ENCODE data around the gene MYL5. TPM values are rescaled to one million over a fixed set of nuclear protein-coding genes. Genes with fewer than 3 reads are reported as not detected.
A peak's percentile ranks its signal among the peaks of the same experiment; 100 is the strongest.

The MYL5 gene
- total and polyA plus RNA-seq, 2 of the 13 experiments (the other 11 are each of a cell fraction or from before 2014, with no cell fraction given), result 6.5 to 16.0 TPM

DNA sequence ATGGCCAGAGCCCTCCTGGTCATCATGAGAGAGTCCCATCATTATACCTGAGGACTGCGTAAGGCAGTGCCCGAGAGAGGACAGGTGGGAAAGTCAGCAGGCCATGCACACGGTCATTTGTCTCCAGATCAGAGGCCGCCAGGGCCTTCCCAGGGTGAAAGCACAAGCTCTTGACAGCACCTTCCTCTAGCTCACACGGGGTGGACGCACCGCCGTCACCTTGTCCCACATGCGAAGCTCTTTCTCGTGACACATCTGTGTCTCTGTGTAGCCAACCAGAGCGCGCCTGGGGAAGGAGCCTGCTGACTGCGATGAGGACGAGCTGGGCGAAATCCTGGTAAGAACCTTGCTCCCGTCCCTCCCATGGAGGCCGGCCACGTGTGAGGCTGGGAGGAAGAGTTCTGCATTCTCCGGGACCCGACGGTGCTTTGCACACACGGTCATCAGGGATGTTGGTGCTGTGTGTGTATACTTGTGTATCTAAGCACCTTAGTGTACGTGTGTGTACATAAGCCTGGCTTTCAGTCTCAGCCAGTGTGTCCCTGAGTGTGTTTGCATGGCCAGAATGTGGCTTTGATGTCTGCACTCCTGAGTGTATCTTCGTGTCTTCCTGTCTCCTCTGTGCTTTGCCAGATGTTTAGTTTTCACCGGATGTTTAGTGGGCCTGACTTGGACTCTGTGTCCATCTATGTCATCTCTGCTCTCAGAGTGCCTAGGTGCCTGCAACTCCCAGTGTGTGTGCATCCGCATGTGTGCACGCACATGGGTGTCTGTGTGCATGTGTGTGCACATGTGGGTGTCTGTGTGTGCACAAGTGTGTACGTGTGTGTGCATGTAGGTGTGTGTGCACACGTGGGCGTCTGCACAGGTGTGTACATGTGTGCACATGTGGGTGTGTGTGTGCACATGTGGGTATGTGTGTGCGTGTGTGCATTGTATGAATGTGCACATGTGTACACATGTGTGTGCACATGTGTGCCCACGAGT lies 15.4 kb upstream of the MYL5 start (continued):
- TF ChIP-seq ZNF879 (CRISPR knock-in tag; IDR thresholded peaks at IDR 0.05) (no peak), ZMYM2 (CRISPR knock-in tag; IDR thresholded peaks at IDR 0.05) (peak; percentile 92), RFXAP (CRISPR knock-in tag; IDR thresholded peaks at IDR 0.05; ENCODE audit: borderline replicate concordance) (no peak), GLI4 (CRISPR knock-in tag; IDR thresholded peaks at IDR 0.05; ENCODE audit: borderline replicate concordance) (no peak), NR2F6 (IDR thresholded peaks at IDR 0.05) (0 out of 2 replicates have a peak, but pooled peaks have one; percentile 23), NR2F6 (CRISPR knock-in tag; IDR thresholded peaks at IDR 0.05) (no peak), ZBTB43 (CRISPR knock-in tag; conservative IDR thresholded peaks at IDR 0.05) (peak; percentile 100), ZKSCAN1 (IDR thresholded peaks at IDR 0.05; ENCODE audit: low read length) (0 out of 2 replicates have a peak, but pooled peaks have one; percentile 43), MAFG (CRISPR knock-in tag; IDR thresholded peaks at IDR 0.05) (no peak), ZNF839 (CRISPR knock-in tag; IDR thresholded peaks at IDR 0.05; ENCODE audit: borderline replicate concordance) (no peak), ZNF781 (CRISPR knock-in tag; IDR thresholded peaks at IDR 0.05; ENCODE audit: borderline replicate concordance, not compliant biosample characterization) (no peak), GATAD2A (CRISPR knock-in tag; IDR thresholded peaks at IDR 0.05) (peak; percentile 73), NCOA2 (CRISPR knock-in tag; IDR thresholded peaks at IDR 0.05) (no peak), MIER3 (CRISPR knock-in tag; IDR thresholded peaks at IDR 0.05; ENCODE audit: borderline replicate concordance) (no peak)
- TF ChIP-seq, protein P1, sequence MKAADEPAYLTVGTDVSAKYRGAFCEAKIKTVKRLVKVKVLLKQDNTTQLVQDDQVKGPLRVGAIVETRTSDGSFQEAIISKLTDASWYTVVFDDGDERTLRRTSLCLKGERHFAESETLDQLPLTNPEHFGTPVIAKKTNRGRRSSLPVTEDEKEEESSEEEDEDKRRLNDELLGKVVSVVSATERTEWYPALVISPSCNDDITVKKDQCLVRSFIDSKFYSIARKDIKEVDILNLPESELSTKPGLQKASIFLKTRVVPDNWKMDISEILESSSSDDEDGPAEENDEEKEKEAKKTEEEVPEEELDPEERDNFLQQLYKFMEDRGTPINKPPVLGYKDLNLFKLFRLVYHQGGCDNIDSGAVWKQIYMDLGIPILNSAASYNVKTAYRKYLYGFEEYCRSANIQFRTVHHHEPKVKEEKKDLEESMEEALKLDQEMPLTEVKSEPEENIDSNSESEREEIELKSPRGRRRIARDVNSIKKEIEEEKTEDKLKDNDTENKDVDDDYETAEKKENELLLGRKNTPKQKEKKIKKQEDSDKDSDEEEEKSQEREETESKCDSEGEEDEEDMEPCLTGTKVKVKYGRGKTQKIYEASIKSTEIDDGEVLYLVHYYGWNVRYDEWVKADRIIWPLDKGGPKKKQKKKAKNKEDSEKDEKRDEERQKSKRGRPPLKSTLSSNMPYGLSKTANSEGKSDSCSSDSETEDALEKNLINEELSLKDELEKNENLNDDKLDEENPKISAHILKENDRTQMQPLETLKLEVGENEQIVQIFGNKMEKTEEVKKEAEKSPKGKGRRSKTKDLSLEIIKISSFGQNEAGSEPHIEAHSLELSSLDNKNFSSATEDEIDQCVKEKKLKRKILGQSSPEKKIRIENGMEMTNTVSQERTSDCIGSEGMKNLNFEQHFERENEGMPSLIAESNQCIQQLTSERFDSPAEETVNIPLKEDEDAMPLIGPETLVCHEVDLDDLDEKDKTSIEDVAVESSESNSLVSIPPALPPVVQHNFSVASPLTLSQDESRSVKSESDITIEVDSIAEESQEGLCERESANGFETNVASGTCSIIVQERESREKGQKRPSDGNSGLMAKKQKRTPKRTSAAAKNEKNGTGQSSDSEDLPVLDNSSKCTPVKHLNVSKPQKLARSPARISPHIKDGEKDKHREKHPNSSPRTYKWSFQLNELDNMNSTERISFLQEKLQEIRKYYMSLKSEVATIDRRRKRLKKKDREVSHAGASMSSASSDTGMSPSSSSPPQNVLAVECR (CRISPR knock-in tag; IDR thresholded peaks at IDR 0.05; ENCODE audit: borderline replicate concordance), result peak; percentile 28; the same call in 1 of the 2 replicates
- TF ChIP-seq, protein P2, sequence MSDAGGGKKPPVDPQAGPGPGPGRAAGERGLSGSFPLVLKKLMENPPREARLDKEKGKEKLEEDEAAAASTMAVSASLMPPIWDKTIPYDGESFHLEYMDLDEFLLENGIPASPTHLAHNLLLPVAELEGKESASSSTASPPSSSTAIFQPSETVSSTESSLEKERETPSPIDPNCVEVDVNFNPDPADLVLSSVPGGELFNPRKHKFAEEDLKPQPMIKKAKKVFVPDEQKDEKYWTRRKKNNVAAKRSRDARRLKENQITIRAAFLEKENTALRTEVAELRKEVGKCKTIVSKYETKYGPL (CRISPR knock-in tag; IDR thresholded peaks at IDR 0.05), result no peak
- TF ChIP-seq, protein P3, sequence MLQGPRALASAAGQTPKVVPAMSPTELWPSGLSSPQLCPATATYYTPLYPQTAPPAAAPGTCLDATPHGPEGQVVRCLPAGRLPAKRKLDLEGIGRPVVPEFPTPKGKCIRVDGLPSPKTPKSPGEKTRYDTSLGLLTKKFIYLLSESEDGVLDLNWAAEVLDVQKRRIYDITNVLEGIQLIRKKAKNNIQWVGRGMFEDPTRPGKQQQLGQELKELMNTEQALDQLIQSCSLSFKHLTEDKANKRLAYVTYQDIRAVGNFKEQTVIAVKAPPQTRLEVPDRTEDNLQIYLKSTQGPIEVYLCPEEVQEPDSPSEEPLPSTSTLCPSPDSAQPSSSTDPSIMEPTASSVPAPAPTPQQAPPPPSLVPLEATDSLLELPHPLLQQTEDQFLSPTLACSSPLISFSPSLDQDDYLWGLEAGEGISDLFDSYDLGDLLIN (CRISPR knock-in tag; IDR thresholded peaks at IDR 0.05; ENCODE audit: borderline replicate concordance), result no peak
- TF ChIP-seq, protein P4, sequence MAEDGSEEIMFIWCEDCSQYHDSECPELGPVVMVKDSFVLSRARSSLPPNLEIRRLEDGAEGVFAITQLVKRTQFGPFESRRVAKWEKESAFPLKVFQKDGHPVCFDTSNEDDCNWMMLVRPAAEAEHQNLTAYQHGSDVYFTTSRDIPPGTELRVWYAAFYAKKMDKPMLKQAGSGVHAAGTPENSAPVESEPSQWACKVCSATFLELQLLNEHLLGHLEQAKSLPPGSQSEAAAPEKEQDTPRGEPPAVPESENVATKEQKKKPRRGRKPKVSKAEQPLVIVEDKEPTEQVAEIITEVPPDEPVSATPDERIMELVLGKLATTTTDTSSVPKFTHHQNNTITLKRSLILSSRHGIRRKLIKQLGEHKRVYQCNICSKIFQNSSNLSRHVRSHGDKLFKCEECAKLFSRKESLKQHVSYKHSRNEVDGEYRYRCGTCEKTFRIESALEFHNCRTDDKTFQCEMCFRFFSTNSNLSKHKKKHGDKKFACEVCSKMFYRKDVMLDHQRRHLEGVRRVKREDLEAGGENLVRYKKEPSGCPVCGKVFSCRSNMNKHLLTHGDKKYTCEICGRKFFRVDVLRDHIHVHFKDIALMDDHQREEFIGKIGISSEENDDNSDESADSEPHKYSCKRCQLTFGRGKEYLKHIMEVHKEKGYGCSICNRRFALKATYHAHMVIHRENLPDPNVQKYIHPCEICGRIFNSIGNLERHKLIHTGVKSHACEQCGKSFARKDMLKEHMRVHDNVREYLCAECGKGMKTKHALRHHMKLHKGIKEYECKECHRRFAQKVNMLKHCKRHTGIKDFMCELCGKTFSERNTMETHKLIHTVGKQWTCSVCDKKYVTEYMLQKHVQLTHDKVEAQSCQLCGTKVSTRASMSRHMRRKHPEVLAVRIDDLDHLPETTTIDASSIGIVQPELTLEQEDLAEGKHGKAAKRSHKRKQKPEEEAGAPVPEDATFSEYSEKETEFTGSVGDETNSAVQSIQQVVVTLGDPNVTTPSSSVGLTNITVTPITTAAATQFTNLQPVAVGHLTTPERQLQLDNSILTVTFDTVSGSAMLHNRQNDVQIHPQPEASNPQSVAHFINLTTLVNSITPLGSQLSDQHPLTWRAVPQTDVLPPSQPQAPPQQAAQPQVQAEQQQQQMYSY (CRISPR knock-in tag; IDR thresholded peaks at IDR 0.05), result peak; percentile 30; the same call in 1 of the 2 replicates
